HepG2 (cell line): ENCODE data around the gene CST1.
"Not testable (repeated sequence)": the region's sequence is repeated elsewhere in the genome, so short reads cannot be mapped to it uniquely, and the experiment has no call there.

ENCODE experiments used
- FOXJ3 ChIP-seq: sonication (generic); formaldehyde crosslinking; IDR thresholded peaks from 2 replicates; pipeline ENCODE4 v1.4.0; 2020; ENCODE audit warnings: missing genetic modification reagents, mild to moderate bottlenecking, borderline replicate concordance
- MAFK ChIP-seq, 2 experiments: IDR thresholded peaks in 1 of 2; conservative IDR thresholded peaks in 1 of 2; 2 replicates each; pipeline ENCODE4 v1.6.1; 2011; ENCODE audit warnings: improper control_type of control experiment in 2 of 2, low read length in 2 of 2
- POLR2AphosphoS5 ChIP-seq: IDR thresholded peaks from 2 replicates; pipeline ENCODE4 v1.6.1; 2012; ENCODE audit warnings: low read depth, low read length
- TF ChIP-seq, protein P1 (sequence below): IDR thresholded peaks from 2 replicates; pipeline ENCODE4 v1.6.1; 2012; ENCODE audit warnings: low read depth, low read length, improper control_type of control experiment
- TF ChIP-seq, protein P2 (sequence below), 2 experiments: sonication (generic) in 1 of 2; formaldehyde crosslinking in 1 of 2; IDR thresholded peaks; 2 replicates each; pipeline versions ENCODE4 v1.4.0 to v1.6.1; 2018 to 2020; ENCODE audit warnings: missing genetic modification reagents in 2 of 2, borderline replicate concordance in 1 of 2, low read depth in 1 of 2, mild to moderate bottlenecking in 1 of 2, missing biosample characterization in 1 of 2

DNA sequence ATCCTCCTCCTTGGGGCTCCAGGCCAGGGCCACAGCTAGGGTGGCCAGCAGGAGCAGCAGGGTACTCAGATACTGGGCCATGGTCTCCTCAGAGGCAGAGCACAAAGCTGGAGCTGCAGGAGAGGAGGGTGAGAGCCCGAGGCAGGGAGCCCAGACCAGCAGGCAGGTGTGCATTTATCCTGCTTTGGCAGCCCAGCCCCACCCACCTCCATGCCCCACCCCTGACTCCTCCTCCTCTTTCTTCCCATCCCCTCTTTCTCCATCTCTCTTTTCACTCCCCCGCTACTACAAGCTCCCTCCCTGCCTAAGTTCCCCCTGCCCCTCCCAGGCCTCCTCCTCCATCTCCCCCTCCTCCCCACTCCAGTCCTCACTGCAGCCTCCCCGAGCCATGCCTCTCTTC is at the start of gene CST1:
- TF ChIP-seq FOXJ3 (CRISPR knock-in tag); MAFK (conservative IDR thresholded peaks at IDR 0.05 in 1 of 2, IDR thresholded peaks at IDR 0.05 in 1 of 2; ENCODE audit: low read length in 2 of 2); POLR2AphosphoS5: not testable (repeated sequence)
- TF ChIP-seq, protein P1, sequence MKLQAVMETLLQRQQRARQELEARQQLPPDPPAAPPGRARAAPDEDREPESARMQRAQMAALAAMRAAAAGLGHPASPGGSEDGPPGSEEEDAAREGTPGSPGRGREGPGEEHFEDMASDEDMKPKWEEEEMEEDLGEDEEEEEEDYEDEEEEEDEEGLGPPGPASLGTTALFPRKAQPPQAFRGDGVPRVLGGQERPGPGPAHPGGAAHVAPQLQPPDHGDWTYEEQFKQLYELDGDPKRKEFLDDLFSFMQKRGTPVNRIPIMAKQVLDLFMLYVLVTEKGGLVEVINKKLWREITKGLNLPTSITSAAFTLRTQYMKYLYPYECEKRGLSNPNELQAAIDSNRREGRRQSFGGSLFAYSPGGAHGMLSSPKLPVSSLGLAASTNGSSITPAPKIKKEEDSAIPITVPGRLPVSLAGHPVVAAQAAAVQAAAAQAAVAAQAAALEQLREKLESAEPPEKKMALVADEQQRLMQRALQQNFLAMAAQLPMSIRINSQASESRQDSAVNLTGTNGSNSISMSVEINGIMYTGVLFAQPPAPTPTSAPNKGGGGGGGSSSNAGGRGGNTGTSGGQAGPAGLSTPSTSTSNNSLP, result not testable (repeated sequence)
- TF ChIP-seq, protein P2, sequence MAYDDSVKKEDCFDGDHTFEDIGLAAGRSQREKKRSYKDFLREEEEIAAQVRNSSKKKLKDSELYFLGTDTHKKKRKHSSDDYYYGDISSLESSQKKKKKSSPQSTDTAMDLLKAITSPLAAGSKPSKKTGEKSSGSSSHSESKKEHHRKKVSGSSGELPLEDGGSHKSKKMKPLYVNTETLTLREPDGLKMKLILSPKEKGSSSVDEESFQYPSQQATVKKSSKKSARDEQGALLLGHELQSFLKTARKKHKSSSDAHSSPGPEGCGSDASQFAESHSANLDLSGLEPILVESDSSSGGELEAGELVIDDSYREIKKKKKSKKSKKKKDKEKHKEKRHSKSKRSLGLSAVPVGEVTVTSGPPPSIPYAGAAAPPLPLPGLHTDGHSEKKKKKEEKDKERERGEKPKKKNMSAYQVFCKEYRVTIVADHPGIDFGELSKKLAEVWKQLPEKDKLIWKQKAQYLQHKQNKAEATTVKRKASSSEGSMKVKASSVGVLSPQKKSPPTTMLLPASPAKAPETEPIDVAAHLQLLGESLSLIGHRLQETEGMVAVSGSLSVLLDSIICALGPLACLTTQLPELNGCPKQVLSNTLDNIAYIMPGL (CRISPR knock-in tag; IDR thresholded peaks at IDR 0.05; ENCODE audit: borderline replicate concordance in 1 of 2, low read depth in 1 of 2), result not testable (repeated sequence)
